IPS-18c (cell line): ENCODE data around the gene MAB21L3.

ENCODE experiments used
- H3K4me3 ChIP-seq: 2 replicates; pipeline ENCODE4 v1.7.0; 2013; ENCODE audit warnings: low read depth, mild to moderate bottlenecking, low read length, moderate library complexity; ENCODE audit not compliant: insufficient read depth
- H3K9me3 ChIP-seq: one replicate; pipeline ENCODE4 v1.6.1; 2013; ENCODE audit warnings: mild to moderate bottlenecking, low read length, moderate library complexity; ENCODE audit not compliant: control insufficient read depth, insufficient read depth

The MAB21L3 gene

GRCh38 chr1:116099919-116100318 is 11.3 kb upstream of the MAB21L3 start:
- H3K9me3 ChIP-seq, result peaks cover 2% of the 10 kb centered on the region

DNA sequence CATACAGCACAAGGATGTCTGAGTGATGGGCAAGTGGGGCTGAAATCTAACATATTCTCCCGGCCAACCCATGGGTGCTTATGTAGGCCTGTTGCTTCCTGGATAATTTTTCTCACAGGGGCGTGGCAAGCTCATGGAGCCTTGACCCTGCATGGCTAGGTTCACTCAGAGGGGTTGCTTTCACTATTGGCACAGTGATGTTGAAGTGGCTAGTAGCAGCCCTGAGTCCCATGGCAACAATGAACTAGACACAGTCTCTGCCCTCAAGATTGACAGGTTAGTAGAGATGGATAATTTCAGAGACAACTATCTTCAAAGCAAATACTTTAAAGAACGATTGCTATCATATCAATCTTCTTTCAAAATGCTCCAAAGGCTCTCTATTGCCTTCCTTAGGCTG is 6.5 kb upstream of the MAB21L3 start:
- Histone ChIP-seq H3K4me3 (no peak overlapping the region), H3K9me3 (no peaks in the 10 kb centered on the region)

More at GRCh38 chr1:116099919-116100318, 11.3 kb upstream of the MAB21L3 start:
- H3K4me3 ChIP-seq, result no peak overlapping the region

DNA sequence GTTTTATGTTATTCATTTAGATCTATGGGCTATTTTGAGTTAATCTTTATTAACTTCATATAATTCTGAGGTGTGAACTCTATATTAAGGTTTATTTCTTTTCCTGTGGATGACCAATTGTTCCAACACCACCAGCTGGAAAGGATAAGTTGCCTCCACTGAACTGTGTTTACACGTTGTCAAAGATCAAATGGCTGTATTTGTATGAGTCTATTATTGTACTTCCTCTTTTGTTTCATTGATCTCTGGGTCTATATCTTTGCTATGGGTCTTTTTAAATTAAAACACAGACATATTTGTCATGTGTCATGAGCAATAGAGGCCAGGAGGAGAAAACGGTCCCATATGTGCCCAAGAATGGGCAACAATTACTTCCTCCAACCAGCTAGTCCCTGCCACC is 5.2 kb upstream of the MAB21L3 start:
- H3K9me3 ChIP-seq, result no peaks in the 10 kb centered on the region
- no peak overlapping the region for H3K4me3 ChIP-seq

- Histone ChIP-seq H3K9me3 (no peaks in the 10 kb centered on the region), H3K4me3 (no peak overlapping the region)
Measured at GRCh38 chr1:116106646-116107045, 4.6 kb upstream of the MAB21L3 start.

- Histone ChIP-seq H3K9me3 (no peaks in the 10 kb centered on the region), H3K4me3 (no peak overlapping the region)
Measured at GRCh38 chr1:116107371-116107770, 3.8 kb upstream of the MAB21L3 start.

GRCh38 chr1:116111524-116112021 is 374 bp downstream of the MAB21L3 start:
- Histone ChIP-seq H3K4me3 (no peak overlapping the region), H3K9me3 (no peaks in the 10 kb centered on the region)

- Histone ChIP-seq H3K4me3 (no peak overlapping the region), H3K9me3 (no peaks in the 10 kb centered on the region)
Measured at GRCh38 chr1:116112388-116113140, 1.4 kb downstream of the MAB21L3 start.

DNA sequence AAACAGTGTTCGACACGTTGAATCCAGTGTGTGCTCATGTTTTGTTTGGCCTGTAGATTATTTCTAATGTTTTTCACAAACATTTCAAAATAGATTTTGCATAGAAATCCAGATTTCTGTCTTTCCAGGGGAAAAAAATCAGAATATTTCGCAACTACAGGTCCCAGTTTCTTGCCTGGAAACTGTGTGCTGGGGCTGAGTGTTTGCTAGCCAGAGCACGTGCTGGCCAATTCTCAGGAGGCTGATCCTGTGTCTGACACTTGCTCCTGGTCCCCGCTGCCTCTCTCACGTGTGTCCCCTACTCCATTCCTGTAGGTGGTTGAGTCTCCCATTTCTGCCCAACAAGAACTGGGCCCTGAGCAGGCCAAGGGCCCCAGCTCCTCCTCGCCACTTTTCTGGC is 2.4 kb downstream of the MAB21L3 start:
- Histone ChIP-seq H3K9me3 (no peaks in the 10 kb centered on the region), H3K4me3 (no peak overlapping the region)

DNA sequence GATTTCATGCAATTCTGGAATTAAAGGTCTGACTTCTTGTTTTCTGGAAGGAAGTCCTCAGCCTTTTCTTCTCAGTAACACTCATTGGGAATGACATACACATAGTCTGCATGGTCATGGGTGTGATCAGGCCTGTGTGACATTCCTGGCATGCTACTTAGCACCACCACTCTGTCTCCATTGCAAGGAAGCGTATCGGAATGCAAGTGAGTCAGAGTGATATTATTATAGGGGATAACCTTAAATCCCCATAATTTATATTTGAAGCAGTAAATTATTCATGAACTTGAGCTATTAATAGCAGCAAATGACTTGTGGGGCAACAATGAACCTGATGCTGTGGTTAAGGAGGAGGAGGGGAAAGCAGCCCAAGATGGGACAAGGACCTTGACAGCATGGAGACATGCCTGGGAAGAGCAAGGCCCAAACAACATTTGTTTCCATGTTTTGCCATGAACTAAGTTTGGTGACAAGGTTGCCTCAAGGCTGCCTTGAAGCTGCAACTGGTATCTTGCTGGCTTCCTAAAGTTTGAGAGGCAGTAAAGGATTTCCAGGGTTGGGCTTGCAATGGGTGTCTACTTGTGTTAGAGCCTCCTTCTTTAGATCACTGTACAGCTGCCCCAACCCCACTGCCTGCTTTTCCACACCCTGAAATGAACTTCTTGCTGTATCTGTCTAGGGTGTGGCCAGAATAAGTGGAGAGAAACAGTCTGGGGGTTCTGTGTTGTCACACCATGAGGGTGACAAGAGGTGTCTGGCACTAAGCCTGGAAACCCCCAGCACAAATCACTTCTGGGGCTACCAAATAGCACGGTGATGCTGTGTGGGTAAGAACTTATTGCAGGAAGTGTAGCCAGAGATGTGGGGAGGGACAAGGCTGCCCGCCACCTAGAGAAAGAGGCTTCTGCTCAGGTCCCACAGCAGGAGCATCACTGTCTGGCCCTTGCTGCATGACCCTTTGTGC is 4.6 kb downstream of the MAB21L3 start:
- H3K4me3 ChIP-seq, result no peak overlapping the region

DNA sequence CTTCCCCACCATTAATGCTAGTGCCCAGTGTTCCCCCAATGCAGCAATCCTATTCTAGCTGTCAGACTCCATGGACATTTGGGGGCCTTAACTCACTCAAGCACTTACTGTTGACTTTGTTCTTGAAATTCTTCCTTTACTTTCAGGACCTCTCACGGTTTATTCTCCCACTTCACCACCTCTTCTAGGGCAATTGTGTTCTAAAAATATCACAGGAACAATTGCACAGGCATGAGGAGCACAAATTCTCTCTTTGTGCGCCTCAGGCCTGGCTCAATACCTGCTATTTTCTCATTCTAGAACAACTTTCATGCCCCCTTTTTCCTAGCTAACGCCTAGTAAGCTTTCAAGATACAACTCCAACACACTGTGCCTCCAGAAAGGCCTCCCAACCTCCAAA is 7.3 kb downstream of the MAB21L3 start:
- Histone ChIP-seq H3K4me3 (no peak overlapping the region), H3K9me3 (no peaks in the 10 kb centered on the region)

More for the DNA sequence above, 4.6 kb downstream of the MAB21L3 start:
- H3K9me3 ChIP-seq, result no peaks in the 10 kb centered on the region

- no peaks in the 10 kb centered on the region for H3K9me3 ChIP-seq
- H3K4me3 ChIP-seq, result no peak overlapping the region
Measured at GRCh38 chr1:116119876-116120275, 8.7 kb downstream of the MAB21L3 start.

GRCh38 chr1:116122955-116123757 is 12.0 kb downstream of the MAB21L3 start:
- Histone ChIP-seq H3K9me3 (no peaks in the 10 kb centered on the region), H3K4me3 (no peak overlapping the region; the same call in 1 of the 2 replicates)

- no peak overlapping the region for H3K4me3 ChIP-seq
- H3K9me3 ChIP-seq, result no peaks in the 10 kb centered on the region
Measured at GRCh38 chr1:116123837-116124533, 12.8 kb downstream of the MAB21L3 start.

DNA sequence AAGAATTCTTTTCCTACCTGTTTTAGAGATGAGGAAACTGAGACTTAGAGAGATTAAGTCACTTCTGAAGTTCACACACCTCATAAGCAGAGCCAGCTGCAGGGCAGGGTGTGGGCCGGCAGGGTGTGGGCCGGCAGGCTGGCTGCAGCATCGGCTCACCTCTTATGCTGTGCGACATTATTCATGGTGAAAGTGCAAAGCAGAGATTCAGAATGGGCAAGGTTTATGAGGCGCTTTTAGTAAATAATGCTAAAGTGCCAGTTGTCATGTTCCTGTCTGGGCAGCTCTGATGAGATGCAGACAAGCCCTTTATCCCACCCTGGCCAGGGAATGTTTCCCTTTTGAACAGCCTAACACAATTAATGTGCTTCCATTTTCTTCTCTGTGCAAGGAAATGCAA is 14.6 kb downstream of the MAB21L3 start:
- no peak overlapping the region for H3K4me3 ChIP-seq
- H3K9me3 ChIP-seq, result no peaks in the 10 kb centered on the region

- Histone ChIP-seq H3K4me3 (no peak overlapping the region), H3K9me3 (no peaks in the 10 kb centered on the region)
Measured at GRCh38 chr1:116126281-116126680, 15.1 kb downstream of the MAB21L3 start.

DNA sequence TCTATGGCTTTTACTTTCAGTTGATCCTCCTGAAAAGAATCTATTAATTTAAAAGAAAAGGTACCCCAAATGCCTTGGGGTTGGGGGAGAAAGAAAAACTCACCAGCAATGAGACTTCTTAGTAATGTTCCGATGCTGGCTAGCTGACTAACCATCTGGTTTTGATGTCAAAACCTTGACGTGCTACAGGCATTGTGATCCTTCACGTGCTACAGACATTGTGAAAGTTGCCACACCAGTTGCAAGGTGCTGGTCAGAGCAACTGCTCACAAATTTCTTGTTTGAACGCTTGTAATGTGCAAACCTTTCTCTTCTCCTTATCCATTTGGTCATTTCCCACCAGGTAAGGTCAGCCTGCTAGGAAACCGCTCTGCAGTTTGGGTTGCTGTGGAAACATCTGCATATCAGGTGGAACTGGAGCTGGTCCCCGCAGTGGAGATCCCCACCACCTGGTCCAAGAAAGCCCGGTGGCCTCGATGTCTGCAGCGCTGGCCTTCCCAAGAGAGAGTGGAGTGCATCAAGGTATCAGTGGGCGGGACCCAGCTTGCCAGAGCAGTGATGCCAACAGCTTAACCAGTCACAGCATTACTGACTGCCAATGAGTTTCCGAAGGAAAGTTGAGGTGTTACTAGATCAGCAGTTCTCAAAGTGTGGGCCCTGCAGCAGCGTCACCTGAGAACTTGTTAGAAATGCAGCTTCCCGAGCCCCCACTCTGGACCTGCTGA is 16.1 kb downstream of the MAB21L3 start:
- no peak overlapping the region for H3K4me3 ChIP-seq

More for the DNA sequence above, 16.1 kb downstream of the MAB21L3 start:
- H3K9me3 ChIP-seq, result no peaks in the 10 kb centered on the region
